NB4 (cell line): ENCODE data around the gene STX3.

ENCODE experiments used
- DNase-seq: peaks from one replicate; pipeline ENCODE4 v3.0.0; 2010; ENCODE audit warnings: low read depth
- H3K4me3 ChIP-seq: one replicate; pipeline ENCODE4 v1.5.1; 2011; ENCODE audit warnings: mild to moderate bottlenecking, low read depth, low read length, moderate library complexity
- CTCF ChIP-seq: IDR thresholded peaks from one replicate; pipeline ENCODE4 v1.5.1; 2012; ENCODE audit warnings: low read depth, low read length
- MAX ChIP-seq: IDR thresholded peaks from 2 replicates; pipeline ENCODE4 v1.6.1; 2011; ENCODE audit warnings: low read depth, low read length
- MYC ChIP-seq: IDR thresholded peaks from 2 replicates; pipeline ENCODE4 v1.6.1; 2011; ENCODE audit warnings: low read depth, low read length
- POLR2A ChIP-seq: IDR thresholded peaks from 2 replicates; pipeline ENCODE4 v1.6.1; 2011; ENCODE audit warnings: mild to moderate bottlenecking; ENCODE audit not compliant: insufficient read length; ENCODE audit errors: extremely low read depth

STX3 gene

GRCh38 chr11:59818572-59818971 lies 63.4 kb downstream of the STX3 start:
- TF ChIP-seq MYC (no peak; the same call in 1 of the 2 replicates), POLR2A (no peak), MAX (peak; percentile 50; the same call in 1 of the 2 replicates)
- peak; percentile 68 for DNase-seq
- H3K4me3 ChIP-seq, result no peak overlapping the region

- no peak overlapping the region for H3K4me3 ChIP-seq
- DNase-seq, result peak; percentile 87
- peak; percentile 55; the same call in 1 of the 2 replicates for TF ChIP-seq MYC
- no peak for TF ChIP-seq POLR2A
- peak; percentile 67 for TF ChIP-seq CTCF
- peak; percentile 56; the same call in 1 of the 2 replicates for TF ChIP-seq MAX
Observed at GRCh38 chr11:59822989-59823566, 67.9 kb downstream of the STX3 start.

GRCh38 chr11:59829358-59829757 lies 74.2 kb downstream of the STX3 start:
- H3K4me3 ChIP-seq, result no peak overlapping the region
- no peak for DNase-seq
- no peak for TF ChIP-seq CTCF
- TF ChIP-seq MAX, result no peak
- no peak for TF ChIP-seq MYC
- TF ChIP-seq POLR2A, result no peak

GRCh38 chr11:59833602-59834001 lies 78.4 kb downstream of the STX3 start:
- no peak overlapping the region for H3K4me3 ChIP-seq
- DNase-seq, result no peak
- TF ChIP-seq MYC (no peak), POLR2A (no peak), MAX (no peak), CTCF (no peak)

- no peak for DNase-seq
- no peak overlapping the region for H3K4me3 ChIP-seq
- no peak for TF ChIP-seq POLR2A
- no peak for TF ChIP-seq MAX
- TF ChIP-seq CTCF, result no peak
- no peak for TF ChIP-seq MYC
Observed at GRCh38 chr11:59839615-59840014, 84.4 kb downstream of the STX3 start.

GRCh38 chr11:59841514-59841913 lies 86.3 kb downstream of the STX3 start:
- H3K4me3 ChIP-seq, result no peak overlapping the region
- TF ChIP-seq POLR2A, result no peak
- no peak for TF ChIP-seq CTCF
- no peak for TF ChIP-seq MAX
- TF ChIP-seq MYC, result no peak
- no peak for DNase-seq
